SU-DHL-6 (cell line): ENCODE measurements around the gene CCER1.

Source experiments
- H2AFZ ChIP-seq: fragments of 200-600 bp; sonication (generic); 2 replicates; pipeline ENCODE4 v1.6.1; 2014; ENCODE audit warnings: low read depth, mild to moderate bottlenecking, moderate library complexity, mixed read lengths, antibody characterized with exemption, low read length; ENCODE audit not compliant: severe bottlenecking
- H3F3A ChIP-seq: fragments of 200-600 bp; shearing (Covaris generic); 2 replicates; pipeline ENCODE4 v1.6.0; 2016; ENCODE audit warnings: antibody characterized with exemption, mild to moderate bottlenecking; ENCODE audit not compliant: insufficient read depth
- H3K27ac ChIP-seq: fragments of 200-600 bp; sonication (generic); 2 replicates; pipeline ENCODE4 v1.5.1; 2016; ENCODE audit warnings: low read depth, mild to moderate bottlenecking, low read length, moderate library complexity, mixed read lengths
- H3K27me3 ChIP-seq: fragments of 200-600 bp; sonication (generic), shearing (Covaris generic); 2 replicates; pipeline ENCODE4 v1.6.0; 2014; ENCODE audit warnings: mild to moderate bottlenecking, low read length
- H3K36me3 ChIP-seq: fragments of 200-600 bp; sonication (generic); 2 replicates; pipeline ENCODE4 v1.6.1; 2014; ENCODE audit warnings: mild to moderate bottlenecking, low read length, mixed read lengths
- H3K4me2 ChIP-seq: fragments of 300-600, 200-600 bp; shearing (Covaris generic), sonication (generic); 2 replicates; pipeline ENCODE4 v1.6.0; 2014; ENCODE audit warnings: low read length, low read depth, mild to moderate bottlenecking; ENCODE audit not compliant: poor library complexity, severe bottlenecking
- H3K4me3 ChIP-seq: fragments of 200-600 bp; sonication (generic); 2 replicates; pipeline ENCODE4 v1.5.1; 2014; ENCODE audit warnings: antibody characterized with exemption, low read length, mild to moderate bottlenecking, mixed read lengths; ENCODE audit not compliant: insufficient read depth, poor library complexity, severe bottlenecking
- H3K79me2 ChIP-seq: fragments of 200-600 bp; sonication (generic); 2 replicates; pipeline ENCODE4 v1.6.1; 2014; ENCODE audit warnings: mild to moderate bottlenecking, low read length, moderate library complexity; ENCODE audit not compliant: insufficient read depth
- H3K9ac ChIP-seq: fragments of 200-600 bp; sonication (generic); 2 replicates; pipeline ENCODE4 v1.7.0; 2014; ENCODE audit warnings: mild to moderate bottlenecking, low read length
- H3K9me2 ChIP-seq: fragments of 200-600 bp; sonication (generic); replicated peaks from 2 replicates; pipeline ENCODE4 v1.6.1; 2014; ENCODE audit warnings: low read length; ENCODE audit not compliant: insufficient read depth
- H3K9me3 ChIP-seq: fragments of 200-600 bp; sonication (generic); 2 replicates; pipeline ENCODE4 v1.6.1; 2014; ENCODE audit warnings: low read length, mixed read lengths; ENCODE audit not compliant: insufficient read depth
- H4K20me1 ChIP-seq: fragments of 200-600 bp; sonication (generic); 2 replicates; pipeline ENCODE4 v1.6.1; 2014; ENCODE audit warnings: low read depth, mild to moderate bottlenecking, antibody characterized with exemption, low read length, moderate library complexity, mixed read lengths
- CTCF ChIP-seq: fragments of 200-600 bp; sonication (generic); IDR thresholded peaks from one replicate; pipeline ENCODE4 v1.5.1; 2017; ENCODE audit warnings: antibody characterized with exemption, mild to moderate bottlenecking, low read length, moderate library complexity; ENCODE audit not compliant: insufficient read depth, poor library complexity, severe bottlenecking
- EZH2phosphoT487 ChIP-seq: fragments of 200-600 bp; sonication (generic), shearing (Covaris generic); conservative IDR thresholded peaks from 2 replicates; pipeline ENCODE4 v1.6.1; 2018; ENCODE audit warnings: mild to moderate bottlenecking, antibody characterized with exemption, low read length, moderate library complexity, mixed read lengths

Gene CCER1

GRCh38 chr12:90920222-90920621 is 34.8 kb downstream of the CCER1 start:
- H3K9me3 ChIP-seq, result no peaks in the 10 kb centered on the region
- H4K20me1 ChIP-seq, result no peaks in the 10 kb centered on the region
- TF ChIP-seq EZH2phosphoT487, result no peak
- TF ChIP-seq CTCF, result no peak
- no peaks in the 10 kb centered on the region for H3K36me3 ChIP-seq
- H3K9ac ChIP-seq, result no peak overlapping the region
- no peaks in the 10 kb centered on the region for H3F3A ChIP-seq
- 0 out of 2 replicates have a peak, but pooled peaks cover 3% of the 10 kb centered on the region for H3K27me3 ChIP-seq
- no peaks in the 10 kb centered on the region for H3K9me2 ChIP-seq
- H3K27ac ChIP-seq, result no peak overlapping the region
- H3K4me3 ChIP-seq, result no peak overlapping the region
- no peak overlapping the region for H3K4me2 ChIP-seq
- H2AFZ ChIP-seq, result no peak overlapping the region
- no peaks in the 10 kb centered on the region for H3K79me2 ChIP-seq

DNA sequence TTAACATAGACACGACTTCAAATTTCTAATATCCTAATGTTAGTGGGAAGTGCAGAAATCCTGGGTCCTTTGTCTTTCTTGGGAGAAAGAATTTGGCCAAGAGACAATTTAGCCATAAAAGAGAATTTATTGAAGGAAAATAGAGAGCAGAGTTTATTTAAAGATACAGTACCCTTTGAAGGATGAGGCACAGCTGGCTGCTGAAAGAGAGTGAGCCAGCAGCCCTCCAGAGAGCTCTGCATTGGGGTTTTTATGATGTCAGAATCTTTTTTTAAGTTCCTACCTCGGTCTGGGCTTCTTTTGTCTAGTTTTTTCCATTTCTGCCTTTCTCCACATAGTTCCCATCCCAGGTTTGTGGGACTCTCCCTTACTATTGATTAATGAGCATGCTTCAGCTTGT is 37.5 kb downstream of the CCER1 start:
- no peaks in the 10 kb centered on the region for H3K79me2 ChIP-seq
- H3K9me3 ChIP-seq, result no peaks in the 10 kb centered on the region
- H3K4me2 ChIP-seq, result no peak overlapping the region
- no peaks in the 10 kb centered on the region for H3K9me2 ChIP-seq
- H3K4me3 ChIP-seq, result no peak overlapping the region
- no peaks in the 10 kb centered on the region for H3F3A ChIP-seq
- no peak for TF ChIP-seq EZH2phosphoT487
- no peak for TF ChIP-seq CTCF
- no peak overlapping the region for H3K27ac ChIP-seq
- H2AFZ ChIP-seq, result no peak overlapping the region
- no peaks in the 10 kb centered on the region for H3K27me3 ChIP-seq
- H3K9ac ChIP-seq, result no peak overlapping the region
- H3K36me3 ChIP-seq, result no peaks in the 10 kb centered on the region
- H4K20me1 ChIP-seq, result no peaks in the 10 kb centered on the region

DNA sequence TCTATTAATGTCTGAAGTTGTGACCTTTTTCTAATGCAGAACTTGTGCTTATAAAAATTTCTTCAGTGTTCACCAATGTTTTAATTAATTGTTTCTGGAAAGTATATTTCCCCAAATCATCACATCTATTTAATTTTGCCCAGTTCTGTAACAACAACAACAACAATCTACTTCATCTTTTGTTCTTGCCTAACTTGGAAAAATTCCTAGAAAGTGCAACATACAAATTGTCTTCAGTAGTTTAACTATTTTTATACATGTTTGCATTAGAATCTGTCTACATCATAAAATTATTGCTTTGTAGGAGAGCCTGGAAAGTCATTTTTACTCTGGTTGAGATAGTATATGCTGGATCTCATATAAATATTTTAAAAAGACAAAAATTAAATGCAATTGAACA is 38.5 kb downstream of the CCER1 start:
- TF ChIP-seq EZH2phosphoT487, result no peak
- TF ChIP-seq CTCF, result no peak
- H3K4me3 ChIP-seq, result no peak overlapping the region
- no peaks in the 10 kb centered on the region for H3F3A ChIP-seq
- no peak overlapping the region for H3K4me2 ChIP-seq
- H3K79me2 ChIP-seq, result no peaks in the 10 kb centered on the region
- no peaks in the 10 kb centered on the region for H3K27me3 ChIP-seq
- H2AFZ ChIP-seq, result no peak overlapping the region
- no peaks in the 10 kb centered on the region for H3K9me2 ChIP-seq
- no peak overlapping the region for H3K27ac ChIP-seq
- no peaks in the 10 kb centered on the region for H3K9me3 ChIP-seq
- no peaks in the 10 kb centered on the region for H4K20me1 ChIP-seq
- no peaks in the 10 kb centered on the region for H3K36me3 ChIP-seq
- H3K9ac ChIP-seq, result no peak overlapping the region
